ENCODE measurements around the gene SLC5A11.

Gene SLC5A11

DNA sequence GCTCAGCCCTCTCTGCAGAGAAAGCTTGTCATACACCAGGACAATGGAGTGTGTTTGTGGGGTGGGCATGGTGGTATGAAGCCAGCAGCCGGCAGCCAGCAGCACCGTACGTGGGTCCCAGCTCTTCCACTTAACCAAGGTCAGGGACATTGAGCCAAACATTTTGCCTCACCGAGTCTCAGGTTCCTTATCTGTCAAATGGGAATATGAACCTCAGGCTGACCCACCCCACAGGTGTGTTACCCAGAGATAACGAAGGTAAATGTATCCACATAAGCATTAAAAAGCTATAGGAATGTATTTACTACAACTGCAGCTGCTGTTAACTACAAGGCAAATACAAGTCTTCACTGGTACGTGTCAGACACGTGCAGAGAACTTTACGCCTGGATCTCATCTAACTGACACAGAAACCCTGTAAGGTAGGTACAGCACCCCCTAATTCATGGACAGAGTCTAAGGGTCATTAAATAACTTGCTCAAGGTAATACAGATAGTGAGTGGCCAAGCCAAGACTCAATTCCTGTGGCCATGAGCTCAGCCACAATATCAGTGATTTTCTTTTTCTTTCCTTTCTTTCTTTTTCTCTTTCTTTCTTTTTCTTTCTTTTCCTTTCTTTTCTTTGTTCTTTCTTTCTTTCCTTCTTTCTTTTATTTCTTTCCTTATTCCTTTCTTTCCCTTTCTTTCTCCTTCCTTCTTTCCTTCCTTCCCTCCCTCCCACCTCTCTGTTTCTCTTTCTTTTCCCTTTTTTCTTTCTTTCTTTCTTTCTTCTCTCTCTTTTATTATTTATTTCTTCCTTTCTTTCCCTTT, 990 bp downstream of the SLC5A11 start:
- H3K4me3 Mint-ChIP-seq: no peak overlapping the region
- H3K36me3 Mint-ChIP-seq (ENCODE audit: low read depth): no peaks in the 10 kb centered on the region
- H3K4me1 Mint-ChIP-seq: no peaks in the 10 kb centered on the region
- H3K27me3 Mint-ChIP-seq (ENCODE audit: low read depth, poor library complexity): peaks cover 9% of the 10 kb centered on the region
- no peak for TF ChIP-seq CTCF (IDR thresholded peaks at IDR 0.05)
- no peak for DNase-seq
- no peaks in the 10 kb centered on the region for H3K9me3 Mint-ChIP-seq
- H3K27ac Mint-ChIP-seq: no peak overlapping the region

DNA sequence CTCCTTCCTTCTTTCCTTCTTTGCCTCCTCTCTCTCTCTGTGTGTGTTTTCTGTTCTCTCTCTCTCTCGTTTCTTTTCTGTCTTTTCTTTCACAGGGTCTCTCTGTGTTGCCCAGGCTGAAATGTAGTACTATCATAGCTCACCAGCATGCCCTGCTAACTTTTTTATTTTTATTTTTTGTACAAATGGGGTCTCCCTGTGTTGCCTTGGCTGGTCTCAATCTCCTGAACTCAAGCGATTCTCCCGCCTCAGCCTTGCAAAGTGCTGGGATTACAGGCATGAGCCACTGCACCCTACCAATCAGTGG, 1.5 kb downstream of the SLC5A11 start:
- no peak overlapping the region for H3K27ac Mint-ChIP-seq

DNA sequence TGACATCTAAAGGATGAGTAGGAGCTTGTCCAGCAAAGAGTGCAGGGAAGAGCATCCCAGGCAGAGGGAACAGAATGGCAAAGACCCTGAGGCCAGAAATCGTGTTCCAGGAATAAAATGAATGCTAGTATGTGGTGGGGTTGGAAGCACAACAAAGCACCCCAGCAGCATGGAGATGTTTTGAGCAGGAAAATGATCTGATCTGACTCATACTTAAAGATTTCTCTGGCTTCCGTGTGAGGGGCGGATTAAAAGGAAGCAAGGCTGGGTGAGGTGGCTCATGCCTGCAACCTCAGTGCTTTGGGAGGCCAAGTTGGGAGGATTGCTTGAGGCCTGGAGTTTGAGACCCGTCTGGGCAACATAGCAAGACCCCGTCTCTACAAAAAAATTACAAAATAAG, 2.3 kb downstream of the SLC5A11 start:
- Mint-ChIP-seq H3K27ac (no peak overlapping the region), H3K9me3 (no peaks in the 10 kb centered on the region), H3K27me3 (ENCODE audit: low read depth, poor library complexity) (peaks cover 9% of the 10 kb centered on the region), H3K4me1 (no peaks in the 10 kb centered on the region), H3K36me3 (ENCODE audit: low read depth) (no peaks in the 10 kb centered on the region), H3K4me3 (no peak overlapping the region)
- no peak for TF ChIP-seq CTCF (IDR thresholded peaks at IDR 0.05)
- no peak for DNase-seq

More for the DNA sequence above, 1.5 kb downstream of the SLC5A11 start:
- Mint-ChIP-seq H3K9me3 (no peaks in the 10 kb centered on the region), H3K4me1 (no peaks in the 10 kb centered on the region), H3K36me3 (ENCODE audit: low read depth) (no peaks in the 10 kb centered on the region), H3K27me3 (ENCODE audit: low read depth, poor library complexity) (peaks cover 9% of the 10 kb centered on the region), H3K4me3 (no peak overlapping the region)
- TF ChIP-seq CTCF (IDR thresholded peaks at IDR 0.05): no peak
- DNase-seq: no peak

DNA sequence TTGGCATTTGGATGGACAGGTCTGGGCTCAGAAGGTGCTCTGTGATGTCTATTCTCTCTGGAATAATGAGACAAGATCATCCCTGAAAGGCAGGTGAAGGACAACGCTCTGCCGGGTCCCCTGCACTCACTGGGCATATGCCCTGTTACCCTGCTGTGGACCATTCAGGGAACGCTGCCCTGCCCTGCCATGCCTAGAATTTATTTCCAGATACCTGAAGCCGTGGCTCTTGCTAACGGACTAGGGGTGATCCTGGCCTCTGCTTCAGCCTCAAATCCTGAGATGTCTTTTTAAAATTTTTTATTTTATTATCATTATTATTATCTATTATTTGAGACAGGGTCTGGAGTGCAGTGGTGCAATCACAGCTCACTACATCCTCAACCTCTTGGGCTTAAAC, 3.9 kb downstream of the SLC5A11 start:
- no peaks in the 10 kb centered on the region for H3K9me3 Mint-ChIP-seq
- TF ChIP-seq CTCF (IDR thresholded peaks at IDR 0.05): no peak
- H3K36me3 Mint-ChIP-seq (ENCODE audit: low read depth): no peaks in the 10 kb centered on the region
- no peak for DNase-seq
- peaks cover 7% of the 10 kb centered on the region for H3K27me3 Mint-ChIP-seq (ENCODE audit: low read depth, poor library complexity)
- no peaks in the 10 kb centered on the region for H3K4me1 Mint-ChIP-seq
- H3K27ac Mint-ChIP-seq: no peak overlapping the region
- no peak overlapping the region for H3K4me3 Mint-ChIP-seq

GRCh38 chr16:24850289-24850938, 4.7 kb downstream of the SLC5A11 start:
- H3K27ac Mint-ChIP-seq: no peak overlapping the region

More at GRCh38 chr16:24850289-24850938, 4.7 kb downstream of the SLC5A11 start:
- Mint-ChIP-seq H3K27me3 (ENCODE audit: low read depth, poor library complexity) (peaks cover 12% of the 10 kb centered on the region), H3K9me3 (no peaks in the 10 kb centered on the region), H3K36me3 (ENCODE audit: low read depth) (no peaks in the 10 kb centered on the region), H3K4me1 (no peaks in the 10 kb centered on the region), H3K4me3 (no peak overlapping the region)
- DNase-seq: no peak
- TF ChIP-seq CTCF (IDR thresholded peaks at IDR 0.05): no peak
